ENCODE data around the gene MALSU1. TPM values are rescaled to one million over a fixed set of nuclear protein-coding genes. Genes with fewer than 3 reads are reported as not detected.

Gene MALSU1
- total RNA-seq (2014; rRNA removed; shearing (Covaris generic)) = 100 and 108 TPM in 2 replicates
- polyA plus RNA-seq (2014; cell fraction: nucleus; rRNA removed) = 146 and 197 TPM in 2 replicates

DNA sequence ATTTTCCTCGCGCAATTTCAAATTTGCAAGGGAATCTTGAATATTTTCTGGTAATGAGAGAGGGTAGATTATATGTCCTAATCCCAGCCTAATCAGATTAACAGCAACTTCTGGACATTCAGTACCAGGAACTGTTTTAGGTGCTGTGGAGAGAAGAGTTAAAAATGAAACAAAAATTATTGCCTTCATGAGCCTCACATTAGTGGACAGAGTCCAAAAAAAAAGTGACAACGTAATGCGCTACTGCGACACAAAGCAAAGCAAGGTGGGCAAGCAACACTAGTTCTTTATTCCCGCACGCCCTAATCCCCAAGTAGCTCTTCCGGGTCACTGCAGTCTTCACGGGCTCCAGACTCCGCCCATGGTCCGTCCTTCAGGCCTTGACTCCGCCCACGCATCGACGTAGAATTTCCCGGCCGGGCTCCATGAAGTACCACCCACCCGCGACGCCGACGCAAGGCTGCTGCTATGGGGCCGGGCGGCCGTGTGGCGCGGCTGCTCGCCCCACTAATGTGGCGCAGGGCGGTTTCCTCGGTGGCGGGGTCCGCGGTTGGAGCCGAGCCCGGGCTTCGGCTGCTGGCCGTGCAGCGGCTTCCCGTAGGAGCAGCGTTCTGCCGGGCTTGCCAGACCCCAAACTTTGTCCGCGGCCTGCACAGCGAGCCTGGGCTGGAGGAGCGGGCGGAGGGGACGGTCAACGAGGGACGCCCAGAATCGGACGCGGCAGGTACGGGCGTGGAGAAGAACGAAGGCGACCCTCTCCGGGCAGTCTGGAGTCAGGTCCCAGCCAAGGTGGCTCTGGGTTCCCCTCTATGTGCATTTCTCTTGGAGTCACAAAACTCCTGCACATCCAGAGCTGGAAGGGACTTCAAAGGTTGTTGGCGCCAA, at the start of gene MALSU1:
TSS of gene MALSU1 (plus strand) at position 455 of the 885 bp plus-strand sequence. CDS start at position 469, 14 bp downstream.
- peak; percentile 97 for DNase-seq (ENCODE audit: extremely low read depth, low read depth)

DNA sequence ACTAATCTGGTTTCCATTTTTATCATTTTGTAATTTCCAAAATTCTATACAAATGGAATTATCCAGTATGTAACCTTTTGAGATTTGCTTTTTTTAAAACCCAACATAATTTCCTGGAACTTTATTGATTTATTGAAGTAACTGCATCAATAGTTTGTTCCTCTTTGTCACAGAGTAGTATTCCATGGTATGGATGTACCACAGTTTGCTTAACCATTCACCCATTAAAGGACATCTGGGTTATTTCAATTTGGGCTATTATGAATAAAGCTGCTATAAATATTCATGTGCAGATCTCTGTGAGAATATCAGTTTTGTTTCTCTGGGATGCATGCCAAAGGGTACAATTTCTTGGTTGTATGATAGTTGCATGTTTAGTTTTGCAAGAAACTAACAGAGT, 49.7 kb upstream of the MALSU1 start:
- no peak for DNase-seq (ENCODE audit: extremely low read depth, low read depth)

DNA sequence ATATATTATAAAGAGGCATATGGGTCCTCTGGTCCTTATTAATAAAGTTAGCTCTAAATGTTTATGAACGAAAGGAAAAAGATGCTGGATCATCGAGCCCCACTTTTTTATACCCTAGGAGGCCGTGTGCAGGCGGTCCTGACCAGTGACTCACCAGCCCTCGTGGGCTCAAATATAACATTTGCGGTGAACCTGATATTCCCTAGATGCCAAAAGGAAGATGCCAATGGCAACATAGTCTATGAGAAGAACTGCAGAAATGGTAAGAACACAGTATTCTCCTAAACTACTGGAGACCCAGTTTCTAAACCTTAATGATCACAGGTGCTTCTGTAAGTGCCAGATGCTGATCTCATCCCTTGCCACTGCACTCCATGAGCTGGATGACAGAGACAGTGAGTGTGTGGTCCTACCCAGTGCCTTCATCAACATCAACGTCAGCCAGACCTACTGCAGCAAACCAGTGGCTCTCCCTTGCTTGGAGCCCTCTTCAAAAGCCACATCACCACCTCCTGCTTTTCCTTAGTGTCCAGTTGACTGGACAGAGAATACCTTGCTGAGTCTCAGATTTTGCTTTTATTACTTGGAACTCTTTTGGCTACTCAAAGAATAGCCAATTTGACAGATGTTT, 45.0 kb upstream of the MALSU1 start:
- DNase-seq (ENCODE audit: extremely low read depth, low read depth) = no peak

DNA sequence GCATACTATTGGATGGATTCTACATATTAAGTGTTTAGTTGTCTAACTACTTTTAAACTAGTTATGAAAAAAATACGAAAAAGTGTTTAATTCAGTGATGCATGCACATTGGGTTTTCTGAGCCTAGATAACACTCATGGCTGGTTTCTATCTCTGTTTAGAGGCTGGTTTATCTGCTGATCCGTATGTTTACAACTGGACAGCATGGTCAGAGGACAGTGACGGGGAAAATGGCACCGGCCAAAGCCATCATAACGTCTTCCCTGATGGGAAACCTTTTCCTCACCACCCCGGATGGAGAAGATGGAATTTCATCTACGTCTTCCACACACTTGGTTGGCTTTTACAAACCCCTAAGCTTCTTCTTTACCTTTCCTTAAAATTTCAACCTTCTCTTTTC, 42.4 kb upstream of the MALSU1 start:
- no peak for DNase-seq (ENCODE audit: extremely low read depth, low read depth)

DNA sequence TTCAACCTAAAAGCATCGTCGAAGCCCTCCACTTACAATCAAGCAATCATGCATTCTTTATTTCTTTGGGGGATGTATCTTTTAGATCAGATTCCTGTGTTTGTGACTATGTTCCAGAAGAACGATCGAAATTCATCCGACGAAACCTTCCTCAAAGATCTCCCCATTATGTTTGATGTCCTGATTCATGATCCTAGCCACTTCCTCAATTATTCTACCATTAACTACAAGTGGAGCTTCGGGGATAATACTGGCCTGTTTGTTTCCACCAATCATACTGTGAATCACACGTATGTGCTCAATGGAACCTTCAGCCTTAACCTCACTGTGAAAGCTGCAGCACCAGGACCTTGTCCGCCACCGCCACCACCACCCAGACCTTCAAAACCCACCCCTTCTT, 38.8 kb upstream of the MALSU1 start:
- no peak for DNase-seq (ENCODE audit: extremely low read depth, low read depth)

DNA sequence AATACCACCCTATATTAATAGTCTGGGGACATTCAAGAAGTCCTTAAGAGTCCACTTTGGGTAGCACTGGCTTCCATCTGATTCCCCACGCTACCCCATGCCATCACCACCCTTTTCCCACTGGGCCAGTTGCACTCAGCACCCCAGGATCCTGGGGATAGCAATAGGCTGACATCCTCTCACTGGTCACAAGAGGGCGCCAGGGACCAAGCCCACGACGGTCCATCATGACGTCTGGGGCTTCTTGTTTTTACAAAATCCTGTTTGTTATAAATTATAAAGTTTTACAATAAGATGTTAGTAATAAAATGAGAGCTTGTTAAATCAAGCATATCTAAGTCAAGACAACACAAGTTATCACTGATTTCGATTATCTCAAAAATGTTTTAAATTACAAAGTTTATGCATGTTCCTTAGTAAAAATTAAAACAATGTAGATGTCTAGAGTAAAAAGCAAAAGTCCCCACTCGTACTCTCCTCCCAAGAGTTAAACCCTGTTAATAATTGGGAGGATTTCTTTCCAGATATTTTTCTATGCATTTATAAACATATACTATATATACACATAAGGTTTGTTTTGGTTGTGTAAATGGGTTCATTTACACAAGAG, 37.2 kb upstream of the MALSU1 start:
- peak; percentile 76 for DNase-seq (ENCODE audit: extremely low read depth, low read depth)

DNA sequence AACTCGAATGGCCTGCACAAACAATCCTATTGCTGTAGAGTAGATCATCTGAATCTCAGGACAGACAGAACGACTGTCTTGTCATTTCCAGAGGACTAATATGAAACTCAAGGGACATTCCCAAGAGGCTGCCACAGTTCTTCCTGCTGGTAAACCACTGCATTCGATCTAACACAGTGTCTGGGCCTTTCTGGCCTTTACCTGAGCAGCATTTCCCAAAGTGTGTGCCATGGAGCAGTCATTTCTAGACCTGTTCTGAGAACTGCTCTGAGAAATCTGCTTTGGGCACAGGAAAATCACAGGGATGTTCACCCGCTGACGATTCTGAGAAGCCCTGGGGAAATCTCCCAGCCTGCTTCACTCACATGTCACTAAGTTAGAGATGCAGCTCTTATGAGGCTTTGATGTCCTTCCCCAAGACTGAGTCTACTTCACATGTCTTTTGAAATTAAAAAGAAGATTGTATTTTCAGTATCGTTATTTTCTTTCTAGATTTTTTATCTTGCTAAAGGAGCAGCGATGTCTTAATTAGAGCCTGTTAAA, 34.2 kb upstream of the MALSU1 start:
- DNase-seq (ENCODE audit: extremely low read depth, low read depth) = no peak

DNA sequence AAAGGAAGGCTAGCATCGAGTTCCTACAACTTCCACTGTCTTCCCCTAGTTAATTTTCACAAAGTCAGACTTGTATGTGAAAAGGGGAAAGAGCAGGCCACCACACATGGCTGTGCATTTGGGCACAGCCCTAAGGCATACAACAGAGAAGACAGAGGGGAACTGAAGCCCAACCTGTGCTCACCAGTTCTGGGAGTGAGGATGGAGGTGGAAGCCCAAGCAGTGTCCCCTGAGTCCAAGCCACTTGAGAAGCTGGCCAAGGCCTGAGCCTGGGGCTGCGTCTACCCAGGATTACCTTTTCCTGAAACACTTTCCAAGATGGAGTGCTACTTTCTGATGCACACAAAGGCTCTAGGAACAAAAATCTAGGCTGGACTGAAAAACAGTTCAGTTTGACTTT, 32.2 kb upstream of the MALSU1 start:
- DNase-seq (ENCODE audit: extremely low read depth, low read depth) = no peak

DNA sequence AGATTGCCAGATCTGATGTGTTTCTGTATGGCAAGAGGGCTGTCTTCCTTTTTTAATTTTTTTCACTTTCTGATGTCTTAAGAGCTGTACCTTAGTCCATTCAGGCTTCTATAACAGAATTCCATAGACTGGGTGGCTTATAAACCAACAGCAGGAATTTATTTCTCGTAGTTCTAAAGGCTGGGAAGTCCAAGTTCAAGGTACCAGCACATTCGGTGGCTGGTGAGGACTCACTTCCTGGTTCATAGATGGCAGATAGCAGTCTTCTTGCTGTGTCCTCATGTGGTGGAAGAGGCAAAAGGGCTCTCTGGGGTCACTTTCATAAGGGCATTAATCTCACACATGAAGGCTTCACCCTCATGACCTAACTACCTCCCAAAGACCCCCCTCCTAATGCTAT, 31.8 kb upstream of the MALSU1 start:
- no peak for DNase-seq (ENCODE audit: extremely low read depth, low read depth)

DNA sequence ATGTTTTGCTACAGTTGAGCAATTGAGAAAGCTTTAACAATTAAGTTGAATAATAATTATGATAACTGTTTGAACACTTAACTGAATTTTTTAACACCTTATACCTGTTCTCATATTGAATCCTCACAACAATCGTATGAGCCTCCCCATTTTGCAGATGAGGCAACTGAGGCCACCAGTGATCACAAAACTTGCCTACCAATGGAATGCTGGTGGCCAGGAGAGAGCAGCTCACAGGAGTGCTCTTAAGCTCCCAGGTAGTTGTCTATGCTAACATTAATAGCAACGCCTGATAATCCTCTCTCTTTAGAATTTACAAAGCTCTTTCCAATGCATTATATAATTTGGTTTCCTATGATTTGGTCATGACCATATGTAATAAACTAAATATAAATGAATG, 31.0 kb upstream of the MALSU1 start:
- DNase-seq (ENCODE audit: extremely low read depth, low read depth) = no peak

DNA sequence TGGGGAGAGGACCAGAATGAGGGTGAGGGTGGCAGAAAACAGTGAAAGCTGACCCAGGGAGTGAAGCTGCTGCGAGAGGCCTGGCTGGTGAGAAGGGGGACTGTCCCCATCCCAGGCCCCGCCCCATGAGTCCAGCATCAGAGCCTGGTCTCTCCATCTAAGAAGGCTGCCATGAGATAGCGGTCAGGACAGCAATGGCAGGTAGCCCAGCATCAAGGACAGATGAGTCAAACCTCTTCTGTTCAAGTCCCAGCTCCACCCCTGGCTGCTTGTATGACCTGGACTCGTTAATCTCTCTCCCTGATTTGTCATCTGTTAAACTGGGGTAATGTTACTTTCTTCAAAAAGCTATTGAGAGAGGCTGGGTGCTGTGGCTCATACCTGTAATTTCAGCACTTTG, 30.4 kb upstream of the MALSU1 start:
- no peak for DNase-seq (ENCODE audit: extremely low read depth, low read depth)

DNA sequence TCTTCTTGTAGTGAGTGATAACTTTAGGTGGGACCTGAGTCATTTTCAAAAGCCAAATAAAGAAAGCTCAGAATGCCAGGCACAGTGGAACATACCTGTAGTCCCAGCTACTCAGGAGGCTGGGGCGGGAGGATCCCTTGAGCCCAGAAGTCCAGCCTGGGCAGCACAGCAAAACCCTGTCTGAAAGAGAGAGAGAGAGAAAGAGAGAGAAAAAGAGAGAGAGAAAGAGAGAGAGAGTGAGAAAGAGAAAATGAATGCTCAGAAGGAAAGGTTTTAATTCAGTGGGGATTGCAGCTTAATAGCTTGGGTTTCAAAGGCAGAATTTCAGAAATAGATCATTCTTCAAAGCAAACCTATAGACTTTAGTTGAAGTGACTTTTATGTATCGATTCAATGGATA, 26.9 kb upstream of the MALSU1 start:
- DNase-seq (ENCODE audit: extremely low read depth, low read depth) = no peak

DNA sequence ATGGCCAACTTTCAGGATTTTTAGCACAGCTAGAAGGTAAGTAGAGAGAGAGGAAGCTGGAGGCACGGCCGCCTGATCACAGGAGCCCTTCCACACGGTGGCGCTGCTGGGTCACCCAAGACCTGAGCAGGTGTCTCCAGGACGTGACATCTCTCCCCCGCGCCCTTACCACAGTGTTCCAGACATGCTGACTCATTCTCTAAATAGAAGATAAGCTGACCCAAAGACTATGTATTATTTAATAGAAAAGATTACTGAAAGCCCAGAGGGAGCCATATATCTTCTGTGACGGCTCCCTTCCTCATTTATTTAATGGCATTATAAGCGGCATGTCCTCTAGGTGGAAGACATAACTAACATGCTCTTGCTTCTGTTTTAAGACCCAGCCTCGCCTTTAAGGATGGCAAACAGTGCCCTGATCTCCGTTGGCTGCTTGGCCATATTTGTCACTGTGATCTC, 26.0 kb upstream of the MALSU1 start:
- DNase-seq (ENCODE audit: extremely low read depth, low read depth) = peak; percentile 87

DNA sequence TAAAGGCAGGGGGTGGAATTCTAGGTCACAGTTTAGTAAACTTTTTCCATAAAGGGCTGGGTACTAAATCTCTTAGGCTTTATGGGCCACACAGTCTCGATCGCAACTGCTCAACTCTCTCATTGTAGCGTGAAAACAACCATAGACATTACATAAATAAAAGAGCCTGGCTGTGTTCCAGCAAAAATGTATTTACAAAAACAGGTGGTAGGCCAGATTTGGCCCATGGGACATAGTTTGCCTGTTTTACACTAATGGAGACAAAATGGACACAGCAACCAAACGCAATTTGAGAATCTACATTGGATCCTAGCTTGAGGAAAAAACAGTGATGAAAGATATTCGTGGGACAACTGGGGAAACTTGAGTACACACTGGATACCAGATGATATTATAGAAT, 23.2 kb upstream of the MALSU1 start:
- DNase-seq (ENCODE audit: extremely low read depth, low read depth) = no peak

DNA sequence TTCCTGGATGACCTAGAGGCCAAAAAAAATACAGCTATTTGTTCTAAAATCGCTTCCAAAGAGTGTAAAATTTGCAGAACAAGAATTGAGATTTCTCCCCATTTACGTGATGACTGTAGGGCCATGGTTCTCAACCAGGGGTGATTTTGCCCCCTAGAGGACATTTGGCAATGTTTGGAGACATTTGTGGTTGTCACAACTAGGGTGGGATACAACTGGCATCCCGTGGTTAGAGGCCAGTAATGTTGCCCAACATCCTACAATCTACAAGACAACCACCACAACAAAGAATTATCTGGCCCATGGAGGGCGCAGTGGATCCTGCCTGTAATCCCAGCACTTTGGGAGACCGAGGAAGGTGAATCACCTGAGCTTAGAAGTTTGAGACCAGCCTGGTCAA, 22.8 kb upstream of the MALSU1 start:
- DNase-seq (ENCODE audit: extremely low read depth, low read depth) = no peak

DNA sequence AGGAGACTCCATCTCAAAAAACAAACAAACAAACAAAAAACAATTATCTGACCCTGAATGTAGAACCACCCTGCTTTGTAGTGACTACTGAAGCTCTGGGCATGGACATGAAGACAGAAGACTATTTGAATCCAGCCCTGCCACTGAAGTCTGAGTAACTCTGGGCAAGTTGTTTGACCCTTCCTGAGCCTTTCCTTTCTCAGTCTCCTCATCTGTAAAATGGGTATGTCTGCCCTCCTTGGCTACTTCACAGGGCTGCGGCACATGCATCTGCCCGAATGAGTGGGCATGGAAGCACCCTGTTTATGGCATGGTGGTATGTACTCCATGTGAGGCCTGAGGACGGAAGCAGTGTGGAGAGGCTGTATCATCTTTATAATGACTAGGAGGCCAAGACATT, 22.2 kb upstream of the MALSU1 start:
- DNase-seq (ENCODE audit: extremely low read depth, low read depth) = no peak

DNA sequence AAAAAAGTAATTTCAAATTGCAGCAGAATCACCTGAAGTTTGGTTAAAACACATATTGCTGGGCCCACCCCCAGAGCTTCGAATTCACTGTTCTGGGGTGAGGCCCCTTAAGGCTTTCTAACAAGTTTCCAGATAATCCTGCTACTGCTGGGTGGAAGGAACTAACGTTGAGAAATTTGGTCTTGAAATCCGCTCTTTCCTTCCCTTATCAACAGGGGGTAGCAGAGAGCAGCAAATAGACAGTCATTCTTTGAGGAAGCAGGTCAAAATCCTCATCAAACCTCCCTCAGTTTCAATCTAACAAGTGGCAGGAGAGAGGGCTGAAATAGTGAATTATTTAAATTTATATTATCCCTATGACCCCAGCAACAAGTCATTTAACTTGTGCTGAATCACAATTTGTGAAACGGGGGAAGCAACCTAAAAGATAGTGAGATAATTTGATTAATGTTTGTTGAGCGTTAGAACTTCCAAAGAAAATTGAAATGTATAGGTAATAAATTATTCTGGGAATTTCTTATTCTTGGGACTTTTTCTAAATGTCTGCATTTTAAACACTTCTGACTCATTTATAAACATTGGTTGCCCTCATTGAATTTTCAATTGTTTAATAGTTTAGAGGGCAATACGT, 21.7 kb upstream of the MALSU1 start:
- DNase-seq (ENCODE audit: extremely low read depth, low read depth) = peak; percentile 70

DNA sequence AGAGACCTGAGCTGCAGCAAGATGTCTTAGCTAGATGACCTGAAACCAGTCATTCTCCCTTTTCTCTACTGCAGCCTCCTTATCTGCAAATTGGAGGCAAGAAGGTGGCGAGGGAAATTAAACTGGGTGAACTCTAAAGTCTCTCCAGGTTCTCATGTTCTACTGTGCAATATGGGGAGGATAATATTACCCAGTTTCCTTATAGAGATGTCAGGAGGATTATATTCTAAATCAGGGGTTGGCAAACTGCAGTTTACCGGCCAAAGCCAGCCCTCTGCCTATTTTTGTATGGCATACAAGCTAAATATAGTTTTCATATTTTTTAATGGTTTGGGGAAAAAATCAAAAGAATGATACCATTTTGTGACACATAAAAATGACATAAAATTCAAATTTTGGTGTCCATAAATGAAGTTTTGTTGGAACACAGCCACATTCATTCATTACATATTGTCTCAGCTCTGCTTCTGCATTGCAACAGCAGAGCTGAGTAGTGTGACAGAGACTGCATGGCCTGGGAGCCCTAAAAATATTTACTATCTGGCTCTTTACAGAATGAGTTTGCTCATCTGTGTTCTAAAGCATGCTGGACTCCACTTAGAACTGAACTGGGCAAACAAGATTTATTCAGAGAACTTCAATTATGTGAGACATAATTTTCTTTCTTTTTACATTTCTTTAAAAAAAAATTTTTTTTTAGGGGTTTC, 19.2 kb upstream of the MALSU1 start:
- DNase-seq (ENCODE audit: extremely low read depth, low read depth) = no peak

DNA sequence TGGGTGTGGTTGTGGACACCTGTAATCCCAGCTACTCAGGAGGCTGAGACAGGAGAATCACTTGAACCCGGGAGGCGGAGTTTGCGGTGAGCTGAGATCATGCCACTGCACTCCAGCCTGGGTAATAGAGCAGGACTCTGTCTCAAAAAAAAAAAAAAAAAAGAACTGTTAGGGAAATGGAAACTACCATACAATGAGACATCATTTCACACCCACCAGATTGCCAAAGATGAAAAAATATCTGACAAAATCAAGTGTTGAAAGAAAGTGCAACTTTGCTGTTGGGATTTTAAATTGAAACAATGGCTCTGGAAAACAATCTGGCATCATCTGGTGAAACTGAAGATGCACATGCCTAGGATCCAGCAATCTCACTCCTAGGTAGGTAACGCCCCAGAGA, 16.1 kb upstream of the MALSU1 start:
- no peak for DNase-seq (ENCODE audit: extremely low read depth, low read depth)

DNA sequence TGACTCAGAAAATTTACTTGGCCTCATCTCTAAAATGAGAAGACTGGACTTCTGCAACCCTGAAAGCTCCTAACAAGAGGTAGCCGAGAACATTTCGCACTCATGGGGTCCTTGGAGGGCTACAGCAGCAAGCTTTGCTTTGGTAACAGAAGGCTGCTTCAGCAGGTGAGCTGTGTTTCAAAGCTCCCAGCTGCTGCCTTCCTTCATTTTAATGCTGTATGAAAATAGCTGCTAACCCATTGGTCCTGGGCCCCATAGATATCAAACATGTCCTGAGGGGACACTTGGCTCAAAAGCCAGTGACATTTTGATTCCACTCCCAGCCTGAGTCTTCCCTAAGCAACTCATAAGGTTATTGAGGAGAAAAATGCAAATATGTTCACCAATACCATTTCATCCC, 14.3 kb upstream of the MALSU1 start:
- no peak for DNase-seq (ENCODE audit: extremely low read depth, low read depth)

Measured in NCI-H460 (cell line).